ENCODE data around the gene NSF. TPM values are rescaled to one million over a fixed set of nuclear protein-coding genes. Genes with fewer than 3 reads are reported as not detected.
A peak's percentile ranks its signal among the peaks of the same experiment; 100 is the strongest.

Gene NSF
- total RNA-seq, 1 donor from 2014 or later: 21.9 TPM

- no peaks in the 10 kb centered on the region for H3K27me3 ChIP-seq (ENCODE audit: control insufficient read depth, insufficient read depth, low read length)
- peak; percentile 13 for FAIRE-seq
- TF ChIP-seq, protein P1, sequence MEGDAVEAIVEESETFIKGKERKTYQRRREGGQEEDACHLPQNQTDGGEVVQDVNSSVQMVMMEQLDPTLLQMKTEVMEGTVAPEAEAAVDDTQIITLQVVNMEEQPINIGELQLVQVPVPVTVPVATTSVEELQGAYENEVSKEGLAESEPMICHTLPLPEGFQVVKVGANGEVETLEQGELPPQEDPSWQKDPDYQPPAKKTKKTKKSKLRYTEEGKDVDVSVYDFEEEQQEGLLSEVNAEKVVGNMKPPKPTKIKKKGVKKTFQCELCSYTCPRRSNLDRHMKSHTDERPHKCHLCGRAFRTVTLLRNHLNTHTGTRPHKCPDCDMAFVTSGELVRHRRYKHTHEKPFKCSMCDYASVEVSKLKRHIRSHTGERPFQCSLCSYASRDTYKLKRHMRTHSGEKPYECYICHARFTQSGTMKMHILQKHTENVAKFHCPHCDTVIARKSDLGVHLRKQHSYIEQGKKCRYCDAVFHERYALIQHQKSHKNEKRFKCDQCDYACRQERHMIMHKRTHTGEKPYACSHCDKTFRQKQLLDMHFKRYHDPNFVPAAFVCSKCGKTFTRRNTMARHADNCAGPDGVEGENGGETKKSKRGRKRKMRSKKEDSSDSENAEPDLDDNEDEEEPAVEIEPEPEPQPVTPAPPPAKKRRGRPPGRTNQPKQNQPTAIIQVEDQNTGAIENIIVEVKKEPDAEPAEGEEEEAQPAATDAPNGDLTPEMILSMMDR (IDR thresholded peaks at IDR 0.05; ENCODE audit: insufficient read depth, low read length, severe bottlenecking): no peak
- DNase-seq (ENCODE audit: low read depth): peak; percentile 94
- no peaks in the 10 kb centered on the region for H3K36me3 ChIP-seq (ENCODE audit: control insufficient read depth, insufficient read depth, low read length)
- H3K4me3 ChIP-seq (ENCODE audit: low read depth, low read length): no peak overlapping the region
Measured at GRCh38 chr17:46742565-46743270, 152.2 kb downstream of the NSF start.

DNA sequence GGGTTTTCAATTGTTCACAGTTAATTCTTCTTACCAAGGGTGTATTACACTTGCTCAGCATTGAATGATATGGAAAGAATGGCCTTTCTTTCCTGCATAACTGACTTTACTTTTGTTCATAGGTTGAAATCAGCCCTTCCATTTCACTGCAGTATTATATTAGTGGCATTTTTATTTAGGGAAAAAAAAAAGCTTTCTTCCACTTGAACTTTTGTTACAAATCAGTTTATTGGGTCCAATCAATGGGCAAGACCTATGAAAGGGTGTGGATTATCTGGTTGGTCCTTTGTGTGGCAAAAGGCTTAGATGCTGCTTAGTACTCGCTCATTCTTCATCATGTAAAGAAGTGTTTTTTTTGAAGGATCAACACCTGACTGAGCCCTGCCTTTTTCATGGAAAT, 154.0 kb downstream of the NSF start:
- no peaks in the 10 kb centered on the region for H3K36me3 ChIP-seq (ENCODE audit: control insufficient read depth, insufficient read depth, low read length)
- H3K4me3 ChIP-seq (ENCODE audit: low read depth, low read length): no peak overlapping the region
- FAIRE-seq: no peak
- H3K27me3 ChIP-seq (ENCODE audit: control insufficient read depth, insufficient read depth, low read length): no peaks in the 10 kb centered on the region
- DNase-seq (ENCODE audit: low read depth): no peak
- TF ChIP-seq, protein P1 (IDR thresholded peaks at IDR 0.05; ENCODE audit: insufficient read depth, low read length, severe bottlenecking): no peak

DNA sequence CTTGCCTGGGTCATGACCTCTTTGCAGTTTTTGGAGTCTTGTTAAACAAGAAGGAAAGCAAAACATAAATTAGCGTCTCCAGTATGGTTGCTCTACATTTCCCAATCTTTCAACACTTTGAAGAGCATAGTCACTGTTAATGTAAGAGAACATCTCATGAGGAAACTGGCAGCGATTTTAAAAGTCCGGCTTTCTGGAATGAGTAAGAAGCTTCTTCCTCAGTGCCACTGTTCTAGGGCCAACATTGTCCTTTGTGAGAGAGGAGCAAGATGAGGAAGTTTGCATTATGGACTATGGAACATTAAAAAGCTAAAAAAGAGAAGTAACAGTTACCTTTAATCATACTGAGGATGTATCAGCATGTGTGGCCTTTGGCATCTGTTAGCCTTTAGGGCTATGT, 154.9 kb downstream of the NSF start:
- FAIRE-seq: no peak
- H3K4me3 ChIP-seq (ENCODE audit: low read depth, low read length): no peak overlapping the region
- no peaks in the 10 kb centered on the region for H3K27me3 ChIP-seq (ENCODE audit: control insufficient read depth, insufficient read depth, low read length)
- DNase-seq (ENCODE audit: low read depth): no peak
- H3K36me3 ChIP-seq (ENCODE audit: control insufficient read depth, insufficient read depth, low read length): no peaks in the 10 kb centered on the region
- TF ChIP-seq, protein P1 (IDR thresholded peaks at IDR 0.05; ENCODE audit: insufficient read depth, low read length, severe bottlenecking): no peak

DNA sequence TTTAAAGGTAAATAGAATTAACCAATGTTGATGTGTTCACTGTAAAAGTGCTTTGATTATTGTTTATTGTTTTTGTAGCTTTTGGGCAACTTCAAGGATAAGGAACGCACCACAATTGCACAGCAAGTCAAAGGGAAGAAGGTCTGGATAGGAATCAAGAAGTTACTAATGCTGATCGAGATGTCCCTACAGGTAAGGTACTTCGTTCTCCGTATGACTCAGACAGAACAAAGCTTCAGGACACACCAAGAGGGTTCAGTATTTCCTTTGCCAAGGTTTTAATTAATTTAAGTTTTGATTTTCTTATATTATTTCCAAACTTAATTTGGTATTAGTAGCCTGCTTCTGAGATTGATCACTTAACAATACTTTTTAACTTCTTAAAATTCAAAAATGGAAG, 161.0 kb downstream of the NSF start:
- Histone ChIP-seq H3K4me3 (ENCODE audit: low read depth, low read length) (no peak overlapping the region), H3K36me3 (ENCODE audit: control insufficient read depth, insufficient read depth, low read length) (no peaks in the 10 kb centered on the region), H3K27me3 (ENCODE audit: control insufficient read depth, insufficient read depth, low read length) (no peaks in the 10 kb centered on the region)
- TF ChIP-seq, protein P1 (IDR thresholded peaks at IDR 0.05; ENCODE audit: insufficient read depth, low read length, severe bottlenecking): no peak
- DNase-seq (ENCODE audit: low read depth) (peak; percentile 50), FAIRE-seq (no peak)

- TF ChIP-seq, protein P1 (IDR thresholded peaks at IDR 0.05; ENCODE audit: insufficient read depth, low read length, severe bottlenecking): no peak
- FAIRE-seq (no peak), DNase-seq (ENCODE audit: low read depth) (no peak)
- Histone ChIP-seq H3K4me3 (ENCODE audit: low read depth, low read length) (no peak overlapping the region), H3K27me3 (ENCODE audit: control insufficient read depth, insufficient read depth, low read length) (no peaks in the 10 kb centered on the region), H3K36me3 (ENCODE audit: control insufficient read depth, insufficient read depth, low read length) (no peaks in the 10 kb centered on the region)
Measured at GRCh38 chr17:46753776-46754175, 163.3 kb downstream of the NSF start.

All from bronchial epithelial cell (primary cell).